CD4-positive, alpha-beta T cell (primary cell): Measurements from ENCODE around the gene ATP6AP1. TPM values are rescaled to one million over a fixed set of nuclear protein-coding genes. Genes with fewer than 3 reads are reported as not detected.

ENCODE experiments used
- ATAC-seq: fragments of 200-7000 bp; cut with Tn5 transposase; one replicate; pipeline ENCODE4 v1.10.0; 2022; ENCODE audit warnings: mild to moderate bottlenecking; ENCODE audit not compliant: poor library complexity
- CTCF ChIA-PET: fragments of 350-600 bp; sonication (Branson Sonifier 250); formaldehyde crosslinking; loops from one replicate; lab custom pipeline; 2021; ENCODE audit warnings: antibody characterized with exemption, inconsistent platforms; lab: Charles Lee
- POLR2A ChIA-PET: fragments of 350-600 bp; sonication (Branson Sonifier 250); formaldehyde crosslinking; loops from one replicate; lab custom pipeline; 2021; ENCODE audit warnings: antibody characterized with exemption, inconsistent platforms; lab: Charles Lee
- DNase-seq, 14 experiments: peaks; one replicate each; pipeline ENCODE4 v3.0.0-alpha.2; 2013 to 2020; ENCODE audit warnings: mixed read lengths in 2 of 14
- H3K27ac ChIP-seq, 2 donors: one replicate each; pipeline versions ENCODE4 v1.5.1 to v1.7.0; 2013; ENCODE audit warnings: low read length in 2 of 2, low read depth in 1 of 2, mild to moderate bottlenecking in 1 of 2
- H3K27me3 ChIP-seq, 2 experiments: 1 replicate in 1 of 2; 2 replicates in 1 of 2; pipeline versions ENCODE4 v1.6.1 to v1.7.0; 2013; ENCODE audit warnings: low read length in 2 of 2, control low read depth in 1 of 2, mild to moderate bottlenecking in 1 of 2, moderate library complexity in 1 of 2; ENCODE audit not compliant: insufficient read depth in 2 of 2, control insufficient read depth in 1 of 2
- H3K36me3 ChIP-seq: one replicate; pipeline ENCODE4 v1.6.1; 2013; ENCODE audit warnings: low read length, control low read depth; ENCODE audit not compliant: insufficient read depth
- H3K4me1 ChIP-seq: one replicate; pipeline ENCODE4 v1.6.1; 2013; ENCODE audit warnings: low read length, control low read depth; ENCODE audit not compliant: insufficient read depth
- H3K4me3 ChIP-seq: one replicate; pipeline ENCODE4 v1.5.1; 2013; ENCODE audit warnings: mild to moderate bottlenecking, low read length, moderate library complexity
- H3K9me3 ChIP-seq, 2 experiments: 1 replicate in 1 of 2; 2 replicates in 1 of 2; pipeline versions ENCODE4 v1.6.1 to v1.7.0; 2013; ENCODE audit warnings: low read length in 2 of 2, mild to moderate bottlenecking in 2 of 2, control low read depth in 1 of 2, moderate library complexity in 1 of 2; ENCODE audit not compliant: control insufficient read depth in 1 of 2, insufficient read depth in 1 of 2
- H3K27ac Mint-ChIP-seq: one replicate; pipeline ENCODE4 v1.8.0; 2020; ENCODE audit warnings: mixed read lengths
- H3K27me3 Mint-ChIP-seq: one replicate; pipeline ENCODE4 v1.8.0; 2021; ENCODE audit warnings: mixed read lengths
- H3K36me3 Mint-ChIP-seq: one replicate; pipeline ENCODE4 v1.8.0; 2021; ENCODE audit warnings: low read depth, mixed read lengths
- H3K4me1 Mint-ChIP-seq: one replicate; pipeline ENCODE4 v1.8.0; 2021; ENCODE audit warnings: low read depth, mixed read lengths
- H3K4me3 Mint-ChIP-seq: one replicate; pipeline ENCODE4 v1.8.0; 2020; ENCODE audit warnings: mild to moderate bottlenecking, mixed read lengths
- H3K9me3 Mint-ChIP-seq: one replicate; pipeline ENCODE4 v1.8.0; 2020; ENCODE audit warnings: mixed read lengths
- CTCF ChIP-seq: fragments of 200-600 bp; IDR thresholded peaks from one replicate; pipeline ENCODE4 v1.8.0; 2022; ENCODE audit warnings: antibody characterized with exemption, mild to moderate bottlenecking
- intact Hi-C, 2 experiments: fragments of 100-400 bp; cut with DNase I in 1 of 2; cut with micrococcal nuclease in 1 of 2; formaldehyde crosslinking; loops; one replicate each; pipeline versions ENCODE4 v1.15.1 to v1.9.0; 2023 to 2025; cut with DNase I, micrococcal nuclease
- polyA plus RNA-seq, 2 donors: library from polyadenylated mRNA; unstranded; fragments of 120-200 nt; gene quantifications; one replicate each; pipeline ENCODE4 v1.2.1, GENCODE V29; 2013
- total RNA-seq, 174 experiments: library from RNA in 2 of 174; stranded (reverse) in 2 of 174; gene quantifications; one replicate each; pipeline ENCODE4 v1.2.3 and lab custom pipeline; 2021 to 2026

Gene ATP6AP1
- total RNA-seq (10 to 100 TPM; 31.4 to 40.8 TPM), total RNA-seq (lab: John Stamatoyannopoulos, UW) (17.1 to 101 (median 59.9) reads per million in 172 experiments)
- polyA plus RNA-seq (2013, experiment 1 of 2) = 62.8 TPM
- 67.8 TPM for polyA plus RNA-seq (2013, experiment 2 of 2)

- H3K4me3 Mint-ChIP-seq = peak within 1 kb of the TSS; percentile 90
- ChIA-PET CTCF (interaction anchor here (0.8 to 2.1 kb wide), 3 partner anchors 29 to 99 kb away, joined by 3 to 7 read pairs (median 3); partner anchors contain the start of gene FLNA), POLR2A (interaction anchor here (0.7 to 2.4 kb wide), 11 partner anchors 13 to 500 kb away, joined by 3 to 16 read pairs (median 6); partner anchors contain the start of genes FAM50A, RPL10, SLC10A3 and TAFAZZIN)
- Histone ChIP-seq H3K27ac (peak within 1 kb of the TSS; percentile 58 to 70), H3K4me1 (peaks cover 29% of the 10 kb centered on the region), H3K4me3 (peak within 1 kb of the TSS; percentile 68), H3K9me3 (no peaks in the 10 kb centered on the region), H3K36me3 (peaks cover 19% of the 10 kb centered on the region), H3K27me3 (no peaks in the 10 kb centered on the region)
- H3K4me1 Mint-ChIP-seq = peaks cover 30% of the 10 kb centered on the region
- DNase-seq (peak; percentile 77 to 94 (median 84)), ATAC-seq (peak; percentile 96)
- H3K27me3 Mint-ChIP-seq = no peaks in the 10 kb centered on the region
- no peaks in the 10 kb centered on the region for H3K9me3 Mint-ChIP-seq
- H3K36me3 Mint-ChIP-seq = peaks cover 15% of the 10 kb centered on the region
- no peak for TF ChIP-seq CTCF
- intact Hi-C loops = loop anchor here in 1 of 2 experiments (1.0 kb wide), 1 partner anchor 16 kb away; no protein-coding TSS in a partner anchor
- peak within 1 kb of the TSS; percentile 80 for H3K27ac Mint-ChIP-seq
Observed at GRCh38 chrX:154428176-154429171, at the start of gene ATP6AP1. TSS of gene ATP6AP1 (plus strand) at chrX:154428677. CDS start at chrX:154428693, 16 bp downstream.

- peak; percentile 78 for ATAC-seq
- Histone ChIP-seq H3K4me3 (peak within 1 kb of the TSS; percentile 77), H3K27me3 (no peaks in the 10 kb centered on the region), H3K27ac (peak within 1 kb of the TSS; percentile 92 to 96), H3K36me3 (peaks cover 8% of the 10 kb centered on the region), H3K9me3 (no peaks in the 10 kb centered on the region), H3K4me1 (peaks cover 47% of the 10 kb centered on the region)
- intact Hi-C loops = loop anchor here in 1 of 2 experiments (10.0 kb wide), 1 partner anchor 364 kb away; the partner anchor contains the start of gene IRAK1
- TF ChIP-seq CTCF = no peak
- Mint-ChIP-seq H3K4me3 (peak within 1 kb of the TSS; percentile 93), H3K9me3 (no peaks in the 10 kb centered on the region), H3K27ac (peak within 1 kb of the TSS; percentile 94), H3K27me3 (no peaks in the 10 kb centered on the region), H3K4me1 (peaks cover 5% of the 10 kb centered on the region), H3K36me3 (peaks cover 37% of the 10 kb centered on the region)
- CTCF ChIA-PET = no interaction called here
- POLR2A ChIA-PET = interaction anchor here (0.7 to 1.8 kb wide), 11 partner anchors 9 to 412 kb away, joined by 3 to 23 read pairs (median 4); partner anchors contain the start of genes DNASE1L1, HCFC1 and RPL10
- DNase-seq = peak; percentile 90 to 98 (median 96)
Observed at GRCh38 chrX:154378799-154379568, 49.5 kb upstream of the ATP6AP1 start, which contains the start of gene EMD. TSS of gene EMD (plus strand) at chrX:154379295. CDS start at chrX:154379485, 190 bp downstream.
